Gastrocnemius medialis (tissue), 4 donors: ENCODE results near the gene TRIM67. TPM values are rescaled to one million over a fixed set of nuclear protein-coding genes. Genes with fewer than 3 reads are reported as not detected.

Experiments
- ATAC-seq, 2 donors: fragments of 150-250 bp; one replicate each; pipeline ENCODE4 v1.9.1; 2016
- DNase-seq, 2 donors: peaks; one replicate each; pipeline ENCODE4 v3.0.0-alpha.2; 2019
- H3K27ac ChIP-seq, 4 donors: fragments of 200-600 bp; sonication (generic); 1 replicate in 1 of 4; 2 replicates in 3 of 4; pipeline ENCODE4 v1.5.1; 2016 to 2018; ENCODE audit warnings: mild to moderate bottlenecking in 2 of 4, moderate library complexity in 1 of 4
- H3K27me3 ChIP-seq, 3 donors: fragments of 200-600 bp; sonication (generic) in 2 of 3; 1 replicate in 1 of 3; 2 replicates in 2 of 3; pipeline versions ENCODE4 v1.5.1 to v1.6.0; 2016 to 2019; ENCODE audit warnings: mild to moderate bottlenecking in 1 of 3, moderate library complexity in 1 of 3
- H3K36me3 ChIP-seq, 2 donors: fragments of 200-600 bp; sonication (generic) in 1 of 2; one replicate each; pipeline ENCODE4 v1.5.1; 2017 to 2018
- H3K4me1 ChIP-seq, 2 donors: fragments of 200-600 bp; sonication (generic) in 1 of 2; one replicate each; pipeline ENCODE4 v1.5.1; 2016 to 2017; ENCODE audit warnings: mild to moderate bottlenecking in 2 of 2
- H3K4me3 ChIP-seq, 4 donors: fragments of 200-600 bp; sonication (generic) in 3 of 4; 1 replicate in 1 of 4; 2 replicates in 3 of 4; pipeline ENCODE4 v1.5.1; 2016 to 2019; ENCODE audit warnings: mild to moderate bottlenecking in 2 of 4
- H3K9me3 ChIP-seq, 3 donors: fragments of 200-600 bp; sonication (generic) in 2 of 3; 1 replicate in 1 of 3; 2 replicates in 2 of 3; pipeline ENCODE4 v1.5.1; 2016 to 2019
- CTCF ChIP-seq, 5 experiments: fragments of 450-650 bp in 3 of 5; fragments of 200-600 bp in 2 of 5; sonication (generic) in 2 of 5; IDR thresholded peaks in 4 of 5; conservative IDR thresholded peaks in 1 of 5; 1 replicate in 4 of 5; 2 replicates in 1 of 5; pipeline ENCODE4 v1.5.1; 2016 to 2019; ENCODE audit warnings: antibody characterized with exemption in 5 of 5, mild to moderate bottlenecking in 3 of 5, moderate library complexity in 3 of 5
- POLR2A ChIP-seq, 2 donors: fragments of 450-650 bp; IDR thresholded peaks; one replicate each; pipeline ENCODE4 v1.6.1; 2017; ENCODE audit warnings: antibody characterized with exemption in 2 of 2, mild to moderate bottlenecking in 2 of 2, moderate library complexity in 2 of 2
- in situ Hi-C, 4 donors: fragments of 200-750 bp; cut with MboI; loops; one replicate each; pipeline versions ENCODE4 v1.15.0 to v1.8.0; 2017; ENCODE audit warnings: low sequenced_read_pairs in 4 of 4
- intact Hi-C: fragments of 100-400 bp; cut with DNase I; formaldehyde crosslinking; loops from one replicate; pipeline ENCODE4 v1.15.1; 2023; ENCODE audit warnings: low total_unique reads
- total RNA-seq, 4 donors: library from RNA; depleted of rRNA; stranded (reverse); fragments of >200 nt; gene quantifications; one replicate each; pipeline versions ENCODE4 v1.1.0 to v1.2.3, GENCODE V29; 2016

Gene TRIM67
- total RNA-seq, 4 donors from 2014 or later, result not detected

- DNase-seq, result no peak
- no peak overlapping the region for H3K27ac ChIP-seq
- intact Hi-C loops (no loop called here), in situ Hi-C loops (loop anchor here (25.0 kb wide), 5 partner anchors 213 to 413 kb away; partner anchors contain the start of genes ARV1 (in 1 of the 4) and TTC13 (in 1 of the 4))
- no peak overlapping the region for H3K4me3 ChIP-seq
- no peaks in the 10 kb centered on the region for H3K9me3 ChIP-seq
- no peak for TF ChIP-seq CTCF (IDR thresholded peaks at IDR 0.05 in 4 of 5, conservative IDR thresholded peaks at IDR 0.05 in 1 of 5)
- no peak for TF ChIP-seq POLR2A (IDR thresholded peaks at IDR 0.05)
- no peaks in the 10 kb centered on the region for H3K36me3 ChIP-seq
- no peak for ATAC-seq
- H3K4me1 ChIP-seq, result no peaks in the 10 kb centered on the region
- no peaks in the 10 kb centered on the region for H3K27me3 ChIP-seq
Observed at GRCh38 chr1:231199868-231200267, 38.0 kb downstream of the TRIM67 start.

- no peaks in the 10 kb centered on the region for H3K27me3 ChIP-seq
- DNase-seq (no peak), ATAC-seq (no peak)
- H3K27ac ChIP-seq, result no peak overlapping the region
- intact Hi-C loops, result no loop called here
- H3K4me3 ChIP-seq, result no peak overlapping the region
- TF ChIP-seq CTCF (IDR thresholded peaks at IDR 0.05 in 4 of 5, conservative IDR thresholded peaks at IDR 0.05 in 1 of 5), result no peak
- no peak for TF ChIP-seq POLR2A (IDR thresholded peaks at IDR 0.05)
- in situ Hi-C loops, result loop anchor here (25.0 kb wide), 4 partner anchors 213 to 388 kb away; partner anchors contain the start of genes ARV1 (in 1 of the 4) and TTC13 (in 1 of the 4)
- no peaks in the 10 kb centered on the region for H3K36me3 ChIP-seq
- H3K9me3 ChIP-seq, result no peaks in the 10 kb centered on the region
- H3K4me1 ChIP-seq, result no peaks in the 10 kb centered on the region
Observed at GRCh38 chr1:231200388-231201031, 38.7 kb downstream of the TRIM67 start.

- H3K4me1 ChIP-seq, result no peaks in the 10 kb centered on the region
- intact Hi-C loops (no loop called here), in situ Hi-C loops (loop anchor here (25.0 kb wide), 4 partner anchors 214 to 389 kb away; partner anchors contain the start of genes ARV1 (in 1 of the 4) and TTC13 (in 1 of the 4))
- no peak overlapping the region for H3K4me3 ChIP-seq
- DNase-seq (no peak), ATAC-seq (no peak)
- H3K27me3 ChIP-seq, result no peaks in the 10 kb centered on the region
- no peaks in the 10 kb centered on the region for H3K36me3 ChIP-seq
- no peak overlapping the region for H3K27ac ChIP-seq
- no peak for TF ChIP-seq CTCF (IDR thresholded peaks at IDR 0.05 in 4 of 5, conservative IDR thresholded peaks at IDR 0.05 in 1 of 5)
- TF ChIP-seq POLR2A (IDR thresholded peaks at IDR 0.05), result no peak
- H3K9me3 ChIP-seq, result no peaks in the 10 kb centered on the region
Observed at GRCh38 chr1:231201375-231201978, 39.6 kb downstream of the TRIM67 start.

- no peaks in the 10 kb centered on the region for H3K36me3 ChIP-seq
- intact Hi-C loops, result no loop called here
- no peak for DNase-seq
- in situ Hi-C loops, result loop anchor here (25.0 kb wide), 4 partner anchors 215 to 390 kb away; partner anchors contain the start of genes ARV1 (in 1 of the 4) and TTC13 (in 1 of the 4)
- no peak overlapping the region for H3K27ac ChIP-seq
- no peaks in the 10 kb centered on the region for H3K9me3 ChIP-seq
- ATAC-seq, result no peak
- no peak overlapping the region for H3K4me3 ChIP-seq
- TF ChIP-seq POLR2A (IDR thresholded peaks at IDR 0.05) (no peak), CTCF (IDR thresholded peaks at IDR 0.05 in 4 of 5, conservative IDR thresholded peaks at IDR 0.05 in 1 of 5) (no peak)
- H3K4me1 ChIP-seq, result no peaks in the 10 kb centered on the region
- no peaks in the 10 kb centered on the region for H3K27me3 ChIP-seq
Observed at GRCh38 chr1:231201979-231202633, 40.2 kb downstream of the TRIM67 start.
